HG03064 (cell line): ENCODE measurements around the gene SOX8.

ENCODE experiments used
- ATAC-seq: cut with Tn5 transposase; IDR thresholded peaks from one replicate; pipeline ENCODE4 v1.9.1; 2021; ENCODE audit warnings: low read depth; ENCODE audit not compliant: unreplicated experiment

Gene SOX8

DNA sequence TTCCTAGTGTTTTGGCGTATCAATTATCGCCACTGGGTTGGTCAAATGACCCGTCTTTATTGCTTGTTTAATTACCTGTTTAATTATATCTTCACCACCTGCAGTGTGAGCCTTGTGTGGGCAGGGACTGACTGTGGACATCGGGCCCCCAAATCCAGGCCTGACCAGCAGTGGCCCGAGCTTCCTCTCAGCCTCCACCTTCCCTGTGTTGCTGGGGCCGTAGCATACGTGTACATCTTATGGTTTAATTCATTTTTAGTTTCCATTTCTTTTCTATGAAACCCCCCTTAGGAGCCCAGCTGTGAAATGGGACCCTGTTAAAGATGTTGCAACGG is 9.6 kb upstream of the SOX8 start:
- ATAC-seq, result no peak

DNA sequence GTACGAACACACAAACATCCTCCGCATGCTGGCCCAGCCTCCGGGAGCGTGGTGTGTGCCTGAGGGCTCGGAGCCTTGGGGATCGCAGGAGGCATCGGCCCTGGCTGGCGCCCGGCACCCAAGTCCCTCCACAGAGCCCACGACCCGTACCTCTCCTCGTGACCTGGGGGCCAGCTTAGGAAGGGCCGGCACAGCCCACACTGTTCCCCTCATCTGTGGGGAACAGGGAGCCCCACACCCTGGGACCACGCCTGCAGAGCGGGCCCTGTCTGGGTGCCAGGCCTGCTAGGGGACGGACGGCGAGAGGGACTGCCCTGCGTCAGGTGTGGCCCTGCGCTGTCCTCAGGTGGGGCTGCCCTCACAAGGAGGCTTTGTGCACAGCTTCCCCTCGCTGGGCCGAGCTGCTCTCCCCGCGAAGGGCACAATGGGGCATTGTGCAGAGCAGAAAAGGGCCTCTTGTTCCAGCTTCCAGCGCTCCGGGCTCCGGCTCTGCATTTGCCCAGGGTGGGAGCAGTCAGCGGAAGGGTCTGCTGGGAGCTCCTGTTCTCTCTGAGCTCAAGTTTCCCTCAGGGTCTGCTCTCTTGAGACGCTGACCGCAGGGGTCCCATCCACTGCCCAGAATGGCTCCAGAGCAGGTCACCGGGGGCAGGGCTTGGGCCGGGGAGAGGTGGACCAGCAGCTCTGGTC is 9.1 kb upstream of the SOX8 start:
- no peak for ATAC-seq

DNA sequence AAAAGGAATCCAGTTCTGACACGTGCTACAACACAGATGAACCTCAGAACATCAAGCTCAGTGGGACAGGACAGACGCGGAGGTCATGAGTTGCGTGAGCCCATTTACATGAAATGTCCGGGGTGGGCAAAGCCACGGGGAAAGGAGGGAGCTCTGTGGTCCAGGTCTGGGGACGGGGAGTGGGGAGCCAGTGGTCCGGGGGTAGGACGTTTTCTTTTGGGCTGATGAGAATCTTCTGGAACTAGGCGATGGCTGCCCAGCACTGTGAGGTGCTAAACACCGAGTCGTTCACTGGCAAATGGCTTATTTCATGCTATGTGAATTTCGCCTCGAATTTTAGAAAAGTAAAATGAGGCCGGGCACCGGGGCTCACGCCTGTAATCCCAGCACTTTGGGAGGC is 8.2 kb upstream of the SOX8 start:
- ATAC-seq, result no peak

- ATAC-seq, result no peak
These were observed 7.5 kb upstream of the SOX8 start for GRCh38 chr16:974001-974601.

DNA sequence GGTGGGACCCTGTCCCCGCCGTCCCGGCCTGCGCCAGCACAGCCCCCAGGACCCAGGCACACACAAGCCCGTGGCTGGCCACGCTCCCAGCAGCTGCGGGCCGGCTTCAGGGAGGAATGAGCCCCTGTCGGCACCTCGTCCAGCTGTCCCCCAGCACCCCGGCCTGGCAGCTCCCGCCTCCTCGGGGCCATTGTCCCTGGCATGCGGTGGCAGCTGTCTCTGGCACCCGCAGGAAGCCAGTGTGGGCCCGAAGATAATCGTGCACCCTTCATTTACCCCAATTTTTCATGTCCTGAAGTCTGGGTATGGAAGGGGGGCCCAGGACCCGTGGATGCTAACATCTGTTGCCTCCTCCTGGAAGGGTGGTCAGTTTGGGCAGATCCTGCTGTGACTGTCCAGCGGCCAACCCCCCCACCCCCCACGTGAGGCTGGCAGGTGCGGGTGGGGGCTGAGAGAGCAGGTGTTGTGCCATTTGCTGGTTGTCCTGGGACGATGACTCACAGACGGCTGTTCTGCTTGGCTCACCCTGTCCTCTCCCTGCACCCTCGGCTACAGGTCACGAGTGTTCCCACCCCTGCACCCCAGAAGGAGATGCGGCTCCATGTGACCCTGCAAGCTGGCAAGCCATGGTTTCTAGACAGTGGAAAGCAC is 6.8 kb upstream of the SOX8 start:
- ATAC-seq, result no peak

DNA sequence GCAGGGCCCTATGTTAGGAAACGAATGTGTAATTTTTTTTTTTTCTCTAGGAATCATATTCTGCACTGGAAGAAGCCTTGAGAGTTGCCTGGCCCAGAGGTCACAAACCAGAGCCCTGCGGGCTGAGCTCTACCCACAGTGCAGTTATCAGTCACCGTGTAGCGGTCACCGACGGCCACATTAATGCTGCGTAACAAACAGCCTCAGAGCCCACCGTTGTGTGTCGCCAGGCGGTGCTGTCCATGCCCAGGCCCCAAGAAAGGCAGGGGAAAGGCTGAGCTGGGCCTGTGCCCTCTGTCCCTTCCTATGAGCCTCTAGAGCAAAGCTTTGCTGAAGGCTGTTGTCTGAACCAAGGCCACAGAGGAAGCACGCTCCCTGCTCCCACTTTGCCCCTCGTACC is 6.3 kb upstream of the SOX8 start:
- no peak for ATAC-seq

DNA sequence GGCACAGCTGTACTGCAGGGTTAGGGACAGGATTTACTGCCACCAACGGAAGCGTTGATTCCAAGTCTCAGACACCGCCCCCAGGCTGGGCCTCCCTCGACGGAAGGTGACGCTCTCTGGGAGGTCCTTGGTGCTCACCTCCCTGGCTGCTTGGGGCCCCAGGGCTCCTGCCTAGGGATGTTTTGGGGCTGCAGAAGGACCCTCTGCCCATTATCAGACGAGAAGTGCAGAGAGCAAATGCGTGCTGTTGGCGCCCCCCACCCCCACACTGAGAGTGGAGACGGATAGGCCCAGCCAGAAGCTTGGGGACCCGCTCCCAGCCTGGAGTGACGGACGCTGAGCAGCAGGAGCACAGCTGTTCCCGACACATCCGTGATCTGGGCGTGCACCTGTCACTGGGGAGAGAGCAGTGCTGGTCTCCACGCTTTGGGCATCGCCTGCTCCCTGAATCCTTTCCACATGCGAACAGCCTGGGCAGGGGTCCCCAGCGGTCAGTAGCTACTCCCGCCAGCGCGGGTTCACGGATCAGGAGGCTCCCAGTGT is 5.1 kb upstream of the SOX8 start:
- ATAC-seq, result no peak

DNA sequence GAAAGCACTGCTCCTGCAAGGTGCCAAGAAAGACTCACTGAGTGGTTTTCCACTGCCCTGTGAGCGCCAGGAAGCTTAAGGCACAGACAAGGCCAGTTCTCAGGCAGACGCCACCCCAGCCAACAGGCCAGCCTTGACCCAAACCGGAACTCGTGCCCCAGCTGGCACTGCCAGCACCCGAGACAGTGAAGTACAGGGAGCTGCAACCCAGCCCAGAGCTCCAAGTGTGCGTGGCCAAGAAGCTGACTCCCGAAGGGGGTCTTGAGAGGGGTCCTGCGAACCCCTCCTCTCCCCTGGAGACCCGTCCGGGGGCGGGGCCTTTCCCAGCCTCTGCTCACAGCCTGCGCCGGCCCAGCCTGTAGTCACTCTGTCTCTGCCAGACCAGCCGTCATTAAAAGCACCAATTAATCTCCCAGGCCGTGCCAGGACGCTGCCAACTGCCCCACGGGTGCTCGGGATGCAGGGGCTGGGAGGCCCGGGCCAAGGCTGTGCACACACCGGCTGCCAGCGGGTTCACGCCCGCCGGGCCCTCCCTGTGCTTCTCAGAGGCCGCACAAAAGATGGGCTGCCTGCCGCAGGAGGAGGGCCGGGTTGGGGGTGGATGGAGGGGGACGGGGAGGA is 4.4 kb upstream of the SOX8 start:
- ATAC-seq, result no peak

GRCh38 chr16:977896-978295 is 3.7 kb upstream of the SOX8 start:
- ATAC-seq, result no peak

GRCh38 chr16:978403-978802 is 3.2 kb upstream of the SOX8 start:
- no peak for ATAC-seq

DNA sequence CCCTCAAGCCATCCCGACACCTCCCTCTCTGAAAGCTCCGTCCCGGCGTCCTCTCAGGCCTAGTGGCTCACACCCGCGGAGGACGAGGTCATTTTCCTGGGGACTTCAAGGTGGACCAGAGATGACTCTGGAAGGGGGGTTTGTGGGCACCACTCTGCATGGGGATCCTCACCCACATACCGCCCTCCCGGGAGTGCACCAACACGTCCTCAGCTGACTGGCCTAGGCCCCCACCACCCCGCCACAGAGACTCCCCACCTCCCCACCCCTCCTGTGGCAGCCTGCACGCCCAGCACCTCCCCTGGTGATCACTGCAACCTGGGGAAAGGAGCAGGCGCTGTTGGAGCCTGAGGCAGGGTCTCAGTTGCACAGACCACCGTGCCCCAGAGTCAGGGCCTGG is 2.4 kb upstream of the SOX8 start:
- ATAC-seq, result no peak

DNA sequence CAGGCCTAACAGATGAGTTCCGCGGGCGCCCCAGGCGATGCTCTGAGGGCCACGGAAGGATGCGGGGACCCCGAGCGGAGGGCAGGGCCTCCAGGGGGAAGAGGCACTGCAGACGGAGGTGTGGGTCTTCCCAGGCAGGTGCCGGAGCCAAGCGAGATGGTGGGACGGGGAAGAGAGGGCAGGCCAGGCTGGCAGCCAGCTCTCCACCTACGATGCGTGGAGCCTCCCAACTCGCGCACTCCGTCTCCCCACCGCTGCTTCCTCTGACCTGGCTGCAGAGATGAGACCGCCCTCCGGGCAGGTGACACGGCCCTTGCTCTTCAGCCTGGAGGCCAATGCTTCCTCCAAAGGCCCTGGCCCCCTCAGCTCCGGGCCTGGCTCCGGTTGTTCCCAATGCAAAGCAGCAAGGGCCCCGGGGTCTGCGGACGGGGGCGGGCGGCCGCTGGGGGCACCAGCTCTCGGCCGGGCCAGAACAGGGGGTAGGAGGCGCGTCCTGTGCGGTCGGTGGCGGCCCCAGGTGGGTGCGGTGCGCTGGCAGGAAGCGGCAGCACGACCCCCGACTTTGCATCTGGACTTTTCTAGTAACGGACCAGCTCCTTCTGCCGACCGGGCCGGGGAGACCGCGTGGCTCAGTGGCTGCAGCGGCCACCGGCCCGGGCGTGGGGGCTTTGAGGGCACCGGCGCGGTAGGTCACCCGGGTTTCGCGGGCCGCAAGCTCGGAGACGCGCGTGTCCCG is 1.5 kb upstream of the SOX8 start:
- no peak for ATAC-seq

DNA sequence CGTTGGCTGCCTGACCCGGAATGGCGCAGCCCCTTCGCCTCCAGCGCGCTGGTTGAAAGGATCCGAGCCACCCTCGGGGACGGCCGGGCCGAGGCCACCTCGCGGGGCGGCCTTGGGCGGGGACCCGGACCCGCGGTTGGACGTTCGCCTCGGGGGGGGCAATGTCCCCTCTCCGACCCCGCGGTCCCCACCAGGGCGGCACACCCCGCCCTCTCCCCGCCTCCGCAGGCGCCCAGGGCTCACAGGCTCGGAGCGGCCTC is 1.0 kb upstream of the SOX8 start:
- no peak for ATAC-seq

DNA sequence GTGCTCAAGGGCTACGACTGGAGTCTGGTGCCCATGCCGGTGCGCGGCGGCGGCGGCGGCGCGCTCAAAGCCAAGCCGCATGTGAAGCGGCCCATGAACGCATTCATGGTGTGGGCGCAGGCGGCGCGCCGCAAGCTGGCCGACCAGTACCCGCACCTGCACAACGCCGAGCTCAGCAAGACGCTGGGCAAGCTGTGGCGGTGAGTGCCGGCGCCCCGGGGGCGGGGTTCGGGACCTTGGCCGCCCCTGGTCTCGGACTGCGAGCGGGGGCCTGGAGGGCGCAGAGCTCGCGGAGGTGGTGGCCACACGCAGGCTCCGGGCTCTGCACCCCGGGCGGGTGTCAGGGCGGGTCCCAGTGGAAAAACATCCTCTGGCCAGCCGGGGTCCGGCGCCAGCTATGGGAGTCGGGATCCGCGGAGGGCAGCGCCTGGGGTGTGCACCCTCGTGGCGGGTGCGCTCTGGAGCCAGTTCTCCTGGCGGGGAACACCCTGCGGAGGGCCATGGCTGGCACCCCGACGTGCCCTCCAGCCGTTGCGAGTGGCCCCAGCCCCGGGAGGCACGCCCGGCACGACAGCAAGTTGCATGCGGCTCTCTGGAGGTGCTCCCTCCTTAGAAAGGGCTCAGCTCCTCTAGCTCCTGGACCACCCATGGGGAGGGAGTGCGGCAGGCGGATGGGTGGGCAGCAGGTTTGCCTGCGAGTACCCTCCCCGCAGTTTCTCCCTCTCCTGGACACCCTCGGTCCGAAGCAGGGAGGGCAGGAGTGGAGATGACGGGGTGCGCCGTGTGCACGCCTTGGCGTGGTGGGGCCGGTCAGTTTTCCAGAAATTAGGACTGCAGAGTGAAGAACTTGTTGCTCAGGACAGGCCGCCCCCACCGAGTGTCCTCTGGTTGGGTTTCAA is 824 bp downstream of the SOX8 start:
- no peak for ATAC-seq

- no peak for ATAC-seq
These were observed 1.8 kb downstream of the SOX8 start for GRCh38 chr16:983044-984030.

DNA sequence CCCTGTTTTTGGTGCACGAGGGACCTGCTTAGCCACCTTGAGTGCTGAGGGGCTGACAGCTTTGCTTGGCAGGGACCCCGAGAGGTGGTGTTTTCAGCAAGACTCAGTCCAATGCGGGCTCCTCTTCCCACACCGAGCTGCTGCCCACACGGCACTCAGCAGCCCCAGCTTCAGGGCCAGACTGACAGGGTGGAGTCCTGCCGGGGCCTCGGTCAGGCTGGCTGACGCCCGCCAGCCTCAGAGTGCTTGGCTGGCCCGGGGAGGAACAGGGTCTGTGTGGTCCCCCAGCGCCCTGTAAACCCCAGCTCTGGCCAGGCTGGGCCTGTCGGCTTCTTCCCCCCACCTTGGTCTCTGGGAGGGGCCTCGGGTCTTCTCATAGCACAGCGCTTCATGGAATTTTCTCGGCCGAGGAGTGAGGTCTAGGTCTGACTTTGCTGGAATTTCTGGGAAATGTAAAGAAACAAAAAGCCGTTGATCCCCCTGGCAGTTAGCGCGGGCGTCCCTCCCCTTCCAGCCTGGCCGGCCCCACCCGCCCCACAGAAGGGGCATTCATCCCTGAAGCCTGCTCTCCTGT is 2.6 kb downstream of the SOX8 start:
- no peak for ATAC-seq

GRCh38 chr16:984736-985636 is 3.4 kb downstream of the SOX8 start:
- no peak for ATAC-seq
